Nephron progenitor cell (in vitro differentiated cells): ENCODE data around the gene AMPD1.

Experiments used
- DNase-seq: peaks from one replicate; pipeline ENCODE4 v3.0.0; 2021
- H3K27ac Mint-ChIP-seq: 2 replicates; pipeline ENCODE4 v1.8.0; 2021; ENCODE audit warnings: mild to moderate bottlenecking, moderate library complexity, mixed read lengths
- H3K27me3 Mint-ChIP-seq: 2 replicates; pipeline ENCODE4 v1.8.0; 2021; ENCODE audit warnings: mild to moderate bottlenecking, low read depth, mixed read lengths; ENCODE audit not compliant: poor library complexity
- H3K36me3 Mint-ChIP-seq: 2 replicates; pipeline ENCODE4 v1.8.0; 2021; ENCODE audit warnings: low read depth, mixed read lengths
- H3K4me1 Mint-ChIP-seq: 2 replicates; pipeline ENCODE4 v1.8.0; 2021; ENCODE audit warnings: mixed read lengths
- H3K4me3 Mint-ChIP-seq: 2 replicates; pipeline ENCODE4 v1.8.0; 2021; ENCODE audit warnings: mild to moderate bottlenecking, moderate library complexity, mixed read lengths
- H3K9me3 Mint-ChIP-seq: 2 replicates; pipeline ENCODE4 v1.8.0; 2021; ENCODE audit warnings: mild to moderate bottlenecking, moderate library complexity, mixed read lengths
- TF ChIP-seq, protein P1 (sequence below): fragments of 200-600 bp; sonication (generic); IDR thresholded peaks from 2 replicates; pipeline ENCODE4 v1.5.0; 2021; ENCODE audit warnings: antibody characterized with exemption

The AMPD1 gene

GRCh38 chr1:114729782-114730181 is 34.4 kb upstream of the AMPD1 start:
- Mint-ChIP-seq H3K4me3 (no peak overlapping the region), H3K36me3 (peaks cover 86% of the 10 kb centered on the region), H3K4me1 (no peaks in the 10 kb centered on the region), H3K9me3 (no peaks in the 10 kb centered on the region), H3K27ac (no peak overlapping the region), H3K27me3 (peaks cover 3% of the 10 kb centered on the region)
- TF ChIP-seq, protein P1, sequence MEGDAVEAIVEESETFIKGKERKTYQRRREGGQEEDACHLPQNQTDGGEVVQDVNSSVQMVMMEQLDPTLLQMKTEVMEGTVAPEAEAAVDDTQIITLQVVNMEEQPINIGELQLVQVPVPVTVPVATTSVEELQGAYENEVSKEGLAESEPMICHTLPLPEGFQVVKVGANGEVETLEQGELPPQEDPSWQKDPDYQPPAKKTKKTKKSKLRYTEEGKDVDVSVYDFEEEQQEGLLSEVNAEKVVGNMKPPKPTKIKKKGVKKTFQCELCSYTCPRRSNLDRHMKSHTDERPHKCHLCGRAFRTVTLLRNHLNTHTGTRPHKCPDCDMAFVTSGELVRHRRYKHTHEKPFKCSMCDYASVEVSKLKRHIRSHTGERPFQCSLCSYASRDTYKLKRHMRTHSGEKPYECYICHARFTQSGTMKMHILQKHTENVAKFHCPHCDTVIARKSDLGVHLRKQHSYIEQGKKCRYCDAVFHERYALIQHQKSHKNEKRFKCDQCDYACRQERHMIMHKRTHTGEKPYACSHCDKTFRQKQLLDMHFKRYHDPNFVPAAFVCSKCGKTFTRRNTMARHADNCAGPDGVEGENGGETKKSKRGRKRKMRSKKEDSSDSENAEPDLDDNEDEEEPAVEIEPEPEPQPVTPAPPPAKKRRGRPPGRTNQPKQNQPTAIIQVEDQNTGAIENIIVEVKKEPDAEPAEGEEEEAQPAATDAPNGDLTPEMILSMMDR, result no peak
- DNase-seq, result no peak

- Mint-ChIP-seq H3K4me1 (no peaks in the 10 kb centered on the region), H3K4me3 (no peak overlapping the region), H3K36me3 (peaks cover 86% of the 10 kb centered on the region), H3K9me3 (no peaks in the 10 kb centered on the region), H3K27ac (no peak overlapping the region), H3K27me3 (peaks cover 3% of the 10 kb centered on the region)
- DNase-seq, result no peak
- TF ChIP-seq, protein P1, result no peak
Observed at GRCh38 chr1:114728553-114728952, 33.2 kb upstream of the AMPD1 start.

DNA sequence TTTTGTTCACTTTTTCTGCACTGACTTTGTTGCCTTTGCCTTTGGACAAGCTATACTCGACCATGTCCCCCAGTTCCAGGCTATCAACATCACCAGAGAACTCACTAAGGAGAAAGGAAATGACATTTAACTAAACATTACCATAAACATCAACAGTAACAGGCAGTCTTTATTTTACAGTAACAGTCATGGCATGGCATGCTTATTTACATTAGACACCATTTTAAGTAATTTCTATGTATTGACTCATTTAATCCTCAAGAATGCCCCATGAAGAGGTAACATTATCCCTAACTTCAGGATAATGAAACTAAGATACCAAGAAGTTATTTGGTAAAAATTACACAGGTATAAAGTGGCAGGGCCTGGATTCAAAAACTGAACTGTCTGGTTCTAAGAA is 29.9 kb upstream of the AMPD1 start:
- H3K9me3 Mint-ChIP-seq, result no peaks in the 10 kb centered on the region
- TF ChIP-seq, protein P1, result no peak
- no peak overlapping the region for H3K27ac Mint-ChIP-seq
- H3K36me3 Mint-ChIP-seq, result peaks cover 92% of the 10 kb centered on the region
- H3K4me1 Mint-ChIP-seq, result no peaks in the 10 kb centered on the region
- no peak for DNase-seq
- no peak overlapping the region for H3K4me3 Mint-ChIP-seq
- peaks cover 3% of the 10 kb centered on the region for H3K27me3 Mint-ChIP-seq

GRCh38 chr1:114723915-114724314 is 28.6 kb upstream of the AMPD1 start:
- TF ChIP-seq, protein P1, result no peak
- DNase-seq, result no peak
- H3K4me1 Mint-ChIP-seq, result no peaks in the 10 kb centered on the region
- H3K27me3 Mint-ChIP-seq, result no peaks in the 10 kb centered on the region
- peaks cover 88% of the 10 kb centered on the region for H3K36me3 Mint-ChIP-seq
- H3K9me3 Mint-ChIP-seq, result no peaks in the 10 kb centered on the region
- H3K4me3 Mint-ChIP-seq, result no peak overlapping the region
- no peak overlapping the region for H3K27ac Mint-ChIP-seq

DNA sequence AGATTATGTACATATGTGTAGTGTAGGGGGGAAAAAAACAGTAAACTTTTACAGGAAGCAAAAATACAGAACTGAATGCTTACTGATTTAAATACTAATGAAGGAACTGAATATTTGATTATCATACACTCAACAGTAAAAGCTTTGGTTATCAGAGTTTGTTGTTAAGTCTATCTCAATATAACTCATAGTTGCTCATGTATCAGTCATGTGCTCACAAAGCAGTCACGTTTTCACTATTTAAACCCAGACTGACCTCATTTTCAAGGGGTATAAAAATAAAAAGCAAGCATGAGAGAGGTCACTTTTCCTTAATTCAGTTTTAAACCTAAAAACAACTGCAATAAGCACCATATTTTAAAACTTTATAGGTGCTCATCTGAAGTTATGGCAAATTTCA is 28.1 kb upstream of the AMPD1 start:
- no peaks in the 10 kb centered on the region for H3K4me1 Mint-ChIP-seq
- no peaks in the 10 kb centered on the region for H3K9me3 Mint-ChIP-seq
- DNase-seq, result no peak
- H3K4me3 Mint-ChIP-seq, result no peak overlapping the region
- peaks cover 89% of the 10 kb centered on the region for H3K36me3 Mint-ChIP-seq
- no peak overlapping the region for H3K27ac Mint-ChIP-seq
- no peaks in the 10 kb centered on the region for H3K27me3 Mint-ChIP-seq
- TF ChIP-seq, protein P1, result no peak

DNA sequence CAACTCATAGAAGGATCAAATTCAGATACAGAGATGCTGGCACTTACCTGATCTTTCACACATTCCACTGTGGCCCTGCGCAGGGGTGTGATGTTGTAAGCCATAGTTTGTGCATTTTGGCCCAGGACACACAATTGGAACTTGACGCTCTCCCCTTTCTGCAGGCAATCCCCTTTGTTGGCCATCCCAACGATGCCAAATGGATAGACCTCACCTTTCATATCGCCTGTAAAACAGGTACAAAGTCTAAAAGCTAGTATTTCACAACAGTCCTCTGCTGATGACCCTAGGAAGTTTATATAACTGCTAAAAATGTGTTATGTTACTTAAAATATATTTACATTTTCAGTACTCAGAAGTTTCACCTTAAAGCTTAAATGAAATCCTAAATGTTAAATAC is 25.1 kb upstream of the AMPD1 start:
- H3K36me3 Mint-ChIP-seq, result peaks cover 72% of the 10 kb centered on the region
- DNase-seq, result no peak
- H3K27me3 Mint-ChIP-seq, result no peaks in the 10 kb centered on the region
- no peaks in the 10 kb centered on the region for H3K9me3 Mint-ChIP-seq
- H3K27ac Mint-ChIP-seq, result no peak overlapping the region
- peaks cover 21% of the 10 kb centered on the region for H3K4me1 Mint-ChIP-seq
- TF ChIP-seq, protein P1, result no peak
- no peak overlapping the region for H3K4me3 Mint-ChIP-seq
